GM12891 (cell line): ENCODE data around the gene ARID3C.

Experiments used
- POLR2A ChIP-seq: IDR thresholded peaks from 2 replicates; pipeline ENCODE4 v1.6.1; 2011; ENCODE audit warnings: low read depth, low read length, control low read depth
- POLR2AphosphoS5 ChIP-seq: IDR thresholded peaks from 2 replicates; pipeline ENCODE4 v1.6.1; 2011; ENCODE audit warnings: low read depth, low read length, control low read depth
- POU2F2 ChIP-seq: IDR thresholded peaks from 2 replicates; pipeline ENCODE4 v1.6.1; 2011; ENCODE audit warnings: low read depth, mild to moderate bottlenecking, control low read depth, low read length, moderate library complexity
- SPI1 ChIP-seq: IDR thresholded peaks from 2 replicates; pipeline ENCODE4 v1.6.1; 2011; ENCODE audit warnings: low read depth, low read length, control low read depth
- TAF1 ChIP-seq: IDR thresholded peaks from 2 replicates; pipeline ENCODE4 v1.6.1; 2011; ENCODE audit warnings: low read depth, low read length, control low read depth

GRCh38 chr9:34633166-34633565 lies 4.3 kb upstream of the ARID3C start:
- no peak for TF ChIP-seq POLR2A
- no peak for TF ChIP-seq POLR2AphosphoS5
- TF ChIP-seq TAF1, result no peak
- no peak for TF ChIP-seq SPI1
- no peak for TF ChIP-seq POU2F2
